Measurements from ENCODE around the gene TRRAP.
A peak's percentile ranks its signal among the peaks of the same experiment; 100 is the strongest.
"Not testable (repeated sequence)": the region's sequence is repeated elsewhere in the genome, so short reads cannot be mapped to it uniquely, and the experiment has no call there.

TRRAP gene

DNA sequence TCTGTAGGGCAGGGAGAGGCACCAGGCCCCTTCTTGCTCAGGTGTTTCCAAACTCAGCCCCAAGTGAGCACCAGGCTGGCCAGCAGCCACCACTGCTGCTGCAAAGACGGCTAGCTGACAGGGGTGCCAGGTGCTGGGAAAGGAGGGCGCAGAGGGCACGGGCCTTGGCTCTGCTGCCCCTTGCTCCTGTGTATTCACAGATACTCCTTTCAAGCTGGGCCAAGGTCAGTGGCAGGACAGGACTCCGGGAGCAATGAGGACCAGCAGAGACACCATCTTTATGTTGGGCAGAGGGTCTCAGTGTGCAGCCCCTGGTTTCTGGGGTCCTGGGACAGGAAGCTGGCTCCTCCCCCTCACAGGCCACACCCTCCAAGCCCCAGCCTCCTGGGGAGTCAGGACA, 155.4 kb downstream of the TRRAP start:
- DNase-seq = no peak

DNA sequence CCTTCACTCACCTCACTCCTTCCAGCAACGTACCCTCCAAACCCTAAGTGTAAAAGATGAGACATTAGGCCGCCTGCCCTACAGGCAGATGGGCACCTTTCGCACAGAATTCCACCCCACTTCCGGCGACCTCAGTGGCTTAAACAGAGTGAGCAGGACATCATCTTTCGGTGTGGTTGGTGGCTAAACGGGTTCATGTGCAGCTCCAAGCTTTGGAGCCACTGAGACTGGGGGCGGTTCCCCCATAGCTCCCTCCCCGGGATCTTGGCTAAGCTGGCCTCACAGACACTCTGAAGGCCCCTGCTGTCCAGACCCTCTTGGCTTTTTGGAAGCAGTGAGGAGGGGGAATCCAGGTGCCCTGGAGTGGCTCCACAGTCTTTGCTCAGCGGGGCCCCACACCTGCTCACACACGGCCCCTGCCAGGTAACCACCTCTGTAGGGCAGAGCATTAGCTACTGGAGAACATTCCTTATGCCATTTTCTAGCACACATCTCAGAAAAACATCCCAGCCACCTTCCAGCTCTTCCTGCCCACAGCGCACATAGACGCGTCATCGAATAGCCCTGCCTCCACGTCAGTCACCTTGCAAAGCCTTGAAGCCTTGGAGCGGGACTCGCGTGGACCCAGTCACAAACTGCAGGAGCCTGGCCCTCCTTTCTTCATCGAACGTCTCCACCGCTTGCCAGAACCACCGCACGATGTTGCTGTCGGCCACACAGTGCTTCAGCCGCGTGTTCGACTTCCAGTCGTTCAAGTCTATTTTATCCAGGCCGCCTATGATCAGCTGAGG, 156.8 kb downstream of the TRRAP start:
- DNase-seq = no peak

DNA sequence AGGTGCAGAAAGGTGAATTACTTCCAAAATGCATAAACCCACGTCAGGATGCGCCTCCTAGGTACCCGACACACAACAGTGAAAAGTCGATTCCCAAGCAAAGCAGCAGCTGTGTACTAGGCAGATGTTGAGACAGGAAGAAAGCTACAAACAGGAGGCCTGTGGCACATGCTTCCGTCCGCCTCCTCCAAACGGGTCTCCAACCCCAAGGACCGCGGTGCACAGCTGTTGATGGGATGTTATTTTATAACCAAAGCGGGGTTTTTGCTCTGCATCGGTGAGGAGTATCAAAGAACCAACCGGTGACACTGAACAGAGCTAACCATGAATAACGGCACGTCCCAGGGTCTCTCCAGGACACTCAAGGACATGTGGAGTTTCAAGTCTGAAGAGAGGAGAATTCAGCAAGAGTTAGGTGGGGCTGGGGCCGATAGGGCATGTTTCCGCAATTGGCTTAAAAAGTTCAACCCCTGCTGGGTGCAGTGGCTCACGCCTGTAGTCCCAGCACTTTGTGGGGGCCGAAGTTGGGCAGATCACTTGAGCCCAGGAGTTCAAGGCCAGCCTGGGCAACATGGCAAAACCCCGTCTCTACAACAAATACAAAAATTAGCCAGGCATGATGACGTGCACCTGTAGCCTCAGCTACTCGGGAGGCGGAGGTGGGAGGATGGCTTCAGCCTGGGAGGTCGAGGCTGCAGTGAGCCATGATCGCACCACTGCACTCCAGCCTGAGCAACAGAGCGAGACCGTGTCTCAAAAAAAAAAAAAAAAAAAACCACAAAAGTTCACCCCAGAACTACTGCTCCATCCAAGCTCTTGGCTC, 157.6 kb downstream of the TRRAP start:
- DNase-seq = no peak

DNA sequence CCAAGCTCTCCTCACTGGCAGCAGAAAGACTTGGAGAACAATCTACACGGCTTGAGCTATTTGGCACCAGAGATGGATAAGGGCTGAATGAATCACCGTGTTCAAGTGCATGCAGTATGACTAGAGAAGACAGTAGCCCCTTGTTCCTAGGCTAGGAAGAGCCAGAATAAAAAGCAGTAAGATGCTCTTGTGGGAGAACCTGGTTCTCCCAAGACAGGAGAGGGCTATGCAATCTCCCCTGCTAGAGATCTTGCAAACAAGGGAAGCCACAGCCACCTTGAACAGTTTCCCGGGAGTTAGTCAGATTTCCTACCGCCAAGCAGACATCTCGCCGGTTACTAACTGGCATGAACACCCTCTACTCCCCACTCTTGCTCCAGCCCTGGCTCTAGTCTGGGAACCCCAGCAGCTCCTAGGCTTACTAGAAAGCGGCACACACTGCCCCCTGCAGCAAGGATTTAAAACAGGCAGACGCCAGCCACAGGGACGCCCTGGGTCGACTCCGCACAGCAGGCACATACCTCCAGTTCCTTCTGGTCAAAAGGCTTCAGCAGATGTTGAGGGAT, 158.3 kb downstream of the TRRAP start:
- DNase-seq = no peak

DNA sequence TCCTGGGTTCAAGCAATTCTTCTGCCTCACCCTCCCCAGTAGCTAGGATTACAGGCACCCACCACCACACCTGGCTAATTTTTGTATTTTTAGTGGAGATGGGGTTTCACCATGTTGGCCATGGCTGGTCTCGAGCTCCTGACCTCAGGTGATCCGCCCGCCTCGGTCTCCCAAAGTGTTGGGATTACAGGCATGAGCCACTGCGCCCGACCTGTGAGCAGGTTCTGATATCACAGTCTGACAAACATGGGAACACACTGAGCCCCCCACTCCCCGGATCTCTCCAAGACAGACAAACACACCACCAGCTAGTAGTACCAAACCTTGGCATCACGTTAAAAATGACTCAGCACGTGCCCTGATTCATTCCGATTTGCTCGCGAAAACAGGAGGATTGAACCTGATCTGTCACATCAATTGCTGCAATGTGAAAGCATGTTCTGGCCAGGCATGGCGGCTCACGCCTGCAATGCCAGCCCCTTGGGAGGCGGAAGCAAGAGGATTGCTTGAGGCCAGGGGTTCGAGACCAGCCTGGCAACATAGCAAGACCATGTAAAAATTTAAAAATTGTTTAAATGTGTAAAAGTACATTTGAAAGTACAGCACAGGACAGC, 159.1 kb downstream of the TRRAP start:
- DNase-seq = no peak

DNA sequence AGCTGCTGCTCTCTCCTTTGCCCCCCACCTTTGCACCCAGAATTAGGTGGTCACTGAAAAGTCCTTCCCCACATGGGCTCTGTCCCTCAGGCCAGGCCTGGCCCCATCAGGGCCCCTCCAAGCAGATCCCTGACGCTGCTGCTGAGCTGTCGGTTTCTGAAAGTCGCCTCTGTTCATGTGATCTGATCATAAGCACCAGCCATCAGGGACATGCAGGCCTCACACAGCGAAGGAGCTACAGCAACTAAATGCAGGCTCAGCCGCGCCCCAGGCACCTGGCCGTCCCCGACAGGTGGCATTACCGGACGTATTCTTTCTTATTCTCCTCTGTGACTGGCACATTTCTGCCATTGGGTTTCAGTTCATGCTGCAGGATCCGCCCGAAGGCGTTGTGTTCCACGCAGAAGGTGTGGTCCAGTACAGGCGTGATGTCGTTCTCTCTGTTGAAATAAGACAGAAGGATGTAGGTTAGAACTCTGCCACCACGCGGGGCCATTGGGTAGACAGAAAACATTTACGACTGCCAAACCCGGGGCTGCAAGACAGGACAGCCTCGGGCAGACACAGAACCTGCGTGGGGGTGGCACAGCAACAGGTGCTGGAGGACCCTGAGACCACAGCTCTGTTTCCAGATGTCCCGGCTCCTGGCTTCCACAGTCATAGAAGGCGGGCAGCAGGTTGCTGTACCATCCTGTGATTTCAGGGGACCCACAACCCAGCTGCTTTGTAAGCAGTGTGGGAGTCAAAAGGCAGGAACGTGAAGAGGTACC, 159.9 kb downstream of the TRRAP start:
- no peak for DNase-seq

DNA sequence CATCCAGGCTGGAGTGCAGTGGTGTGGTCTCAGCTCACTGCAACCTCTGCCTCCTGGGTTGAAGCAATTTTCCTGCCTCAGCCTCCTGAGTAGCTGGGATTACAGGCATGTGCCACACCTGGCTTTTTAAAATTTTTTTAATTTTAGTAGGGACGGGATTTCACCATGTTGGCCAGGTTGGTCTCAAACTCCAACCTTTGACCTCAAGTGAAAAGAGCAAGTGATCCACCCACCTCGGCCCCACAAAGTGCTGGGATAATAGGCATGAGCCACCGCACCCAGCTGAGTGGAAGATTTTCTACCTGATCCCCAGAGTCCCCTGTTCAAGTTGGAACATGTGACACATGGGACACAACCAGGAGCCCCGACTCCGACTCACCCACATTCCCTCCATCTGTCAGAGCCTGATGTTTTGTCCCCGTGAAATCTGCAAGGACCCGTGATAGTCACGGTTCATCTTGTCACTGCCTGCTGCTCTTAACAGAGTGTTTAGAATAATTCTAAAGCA, 161.1 kb downstream of the TRRAP start:
- no peak for DNase-seq

DNA sequence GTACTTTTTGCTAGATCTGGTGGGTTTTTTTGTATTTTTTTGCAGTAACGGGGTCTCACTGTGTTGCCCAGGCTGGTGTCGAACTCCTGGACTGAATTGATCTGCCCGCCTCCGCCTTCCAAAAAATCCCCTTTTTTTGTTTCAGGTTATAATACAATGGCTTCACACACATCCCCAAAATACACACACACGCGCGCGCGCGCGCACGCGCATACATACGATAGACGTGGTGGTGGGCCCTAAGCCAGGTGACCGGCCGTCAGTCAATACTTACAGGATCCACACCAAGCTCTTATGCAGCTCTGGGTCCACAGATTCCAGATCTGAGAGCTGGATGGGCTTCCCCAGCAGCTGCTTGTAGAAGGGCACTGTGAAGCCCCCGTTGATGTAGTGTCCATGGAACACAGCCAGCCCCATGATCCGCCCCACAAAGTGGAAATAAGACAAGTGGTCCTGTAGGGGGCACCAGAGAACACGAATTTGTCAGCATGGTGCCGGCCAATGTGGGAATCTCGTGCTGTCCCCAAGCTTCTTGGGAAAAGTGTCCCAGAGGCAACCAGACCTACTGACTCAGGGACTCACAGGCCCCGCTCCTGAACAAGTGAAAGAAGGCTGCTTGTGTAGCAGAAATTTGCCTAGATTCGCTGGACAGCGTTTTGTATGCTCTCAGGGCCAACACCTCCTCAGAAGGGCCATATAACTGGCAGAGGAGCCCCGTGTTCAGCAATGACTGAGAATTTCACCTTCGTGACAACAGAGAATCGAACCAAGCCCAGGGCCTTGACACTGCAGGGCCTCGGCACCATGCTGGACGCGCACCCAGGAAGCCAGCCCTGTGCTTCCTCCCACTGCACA, 162.0 kb downstream of the TRRAP start:
- DNase-seq = peak; percentile 25

DNA sequence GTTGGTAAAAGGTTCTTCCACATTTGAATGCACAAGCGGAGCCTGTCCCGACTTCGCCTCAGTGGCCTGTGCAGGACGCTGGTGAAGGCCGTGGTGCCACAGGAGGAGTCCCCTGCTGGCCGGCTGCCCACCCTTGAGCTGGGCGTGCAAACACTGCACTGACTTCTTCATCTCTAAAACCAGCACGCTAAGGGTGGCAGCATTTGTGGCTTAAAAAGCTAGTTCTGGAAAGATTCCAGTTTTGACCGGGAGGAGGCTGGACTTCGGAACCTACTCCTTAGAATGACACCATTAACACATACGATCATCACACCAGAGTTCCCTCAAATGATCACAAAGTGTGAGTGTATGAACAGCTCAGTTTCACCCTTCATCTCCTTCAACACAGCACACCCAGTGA, 163.2 kb downstream of the TRRAP start:
- no peak for DNase-seq

DNA sequence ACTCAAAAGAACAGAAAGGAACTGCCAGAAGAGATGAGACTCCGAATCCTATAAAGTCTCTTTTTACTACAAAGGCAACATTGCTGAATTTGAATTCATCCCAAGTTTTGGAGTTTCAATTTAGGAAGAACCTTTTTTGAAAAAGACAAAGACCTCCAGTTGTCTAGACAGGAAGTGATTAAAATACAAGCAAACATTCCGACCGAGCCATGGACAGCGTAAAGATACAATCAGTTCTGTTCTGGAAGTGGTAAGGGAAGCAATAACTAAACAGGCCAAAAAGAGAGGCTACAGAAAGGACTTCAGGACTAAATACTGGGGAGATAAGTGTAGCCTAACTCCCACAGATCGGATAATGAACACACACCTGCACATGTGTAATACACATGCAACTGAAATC, 164.6 kb downstream of the TRRAP start:
- DNase-seq = no peak

DNA sequence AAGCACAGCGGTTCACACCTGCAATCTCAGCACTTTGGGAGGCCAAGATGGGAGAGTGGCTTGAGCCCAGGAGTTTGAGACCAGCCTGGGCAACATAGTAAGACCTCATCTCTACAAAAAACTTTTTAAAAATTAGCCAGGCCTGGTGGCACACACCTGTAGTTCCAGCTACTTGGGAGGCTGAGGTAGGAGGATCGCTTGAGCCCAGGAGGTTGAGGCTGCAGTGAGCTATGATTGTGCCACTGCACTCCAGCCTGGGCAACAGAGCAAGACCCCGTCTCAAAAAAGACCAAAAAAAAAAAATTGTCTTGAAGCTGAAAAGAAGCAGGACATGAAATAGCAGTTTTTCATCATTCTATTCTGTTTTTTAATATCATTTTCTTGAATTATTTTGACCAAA, 166.5 kb downstream of the TRRAP start:
- not testable (repeated sequence) for DNase-seq

DNA sequence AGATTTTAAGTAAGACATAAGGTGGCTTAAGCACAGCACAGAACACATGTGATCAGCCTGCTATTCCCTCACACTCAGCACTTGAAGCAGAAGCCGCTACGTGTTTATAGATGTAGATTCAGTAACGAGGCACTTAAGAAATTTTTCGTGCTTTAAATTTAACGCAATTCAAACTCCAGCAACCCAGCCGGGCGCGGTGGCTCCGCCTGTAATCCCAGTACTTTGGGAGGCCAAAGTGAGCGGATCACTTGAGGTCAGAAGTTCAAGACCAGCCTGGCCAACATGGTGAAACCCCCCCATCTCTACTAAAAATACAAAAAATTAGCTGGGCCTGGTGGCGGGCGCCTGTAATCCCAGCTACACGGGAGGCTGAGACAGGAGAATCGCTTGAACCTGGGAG, 167.9 kb downstream of the TRRAP start:
- not testable (repeated sequence) for DNase-seq

DNA sequence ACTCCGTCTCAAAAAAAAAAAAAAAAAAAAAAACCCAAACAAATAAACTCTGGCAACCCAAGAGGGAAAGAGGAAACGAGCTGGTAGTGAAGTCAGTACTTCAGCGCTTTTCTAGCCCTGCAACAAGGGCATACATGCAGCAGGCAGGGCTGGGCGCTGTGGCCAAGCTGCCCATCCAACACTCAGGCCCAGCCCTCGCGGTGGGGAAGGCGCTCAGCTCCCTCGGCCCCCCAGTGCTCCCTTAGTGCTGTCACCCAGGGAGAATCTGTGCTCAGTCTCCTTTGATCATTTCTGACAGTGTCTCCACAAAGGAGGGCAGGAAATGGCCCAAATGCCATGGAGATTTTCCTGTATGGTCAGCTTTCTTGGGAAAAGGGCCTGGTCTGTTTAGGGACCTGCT, 168.4 kb downstream of the TRRAP start:
- no peak for DNase-seq

DNA sequence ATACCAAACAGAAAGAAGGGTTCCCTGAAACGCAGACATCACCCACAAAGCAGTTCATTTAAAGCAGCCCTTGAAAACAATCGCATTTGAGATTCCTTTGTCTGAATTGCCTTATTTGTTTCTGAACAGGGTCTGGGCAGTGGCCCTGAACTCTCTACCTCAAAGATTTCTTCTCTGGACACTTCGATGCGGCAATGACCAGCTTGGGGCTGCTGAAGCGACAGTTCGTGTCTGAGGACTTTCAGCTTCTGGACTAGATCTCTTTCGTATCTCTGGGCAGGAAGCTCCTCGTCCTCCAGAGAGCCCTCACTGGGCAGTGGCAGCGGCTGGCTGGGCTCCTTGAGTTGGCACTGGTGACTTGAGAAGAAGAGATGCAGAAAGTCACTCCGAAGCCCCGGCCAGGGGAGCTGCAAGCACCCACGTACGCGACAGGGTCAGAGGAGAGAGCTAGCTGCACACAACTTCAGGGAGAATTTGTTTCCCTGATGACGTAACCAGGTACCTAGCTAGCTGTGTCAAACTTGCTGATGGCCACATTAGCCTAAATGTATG, 169.3 kb downstream of the TRRAP start:
- DNase-seq = no peak

DNA sequence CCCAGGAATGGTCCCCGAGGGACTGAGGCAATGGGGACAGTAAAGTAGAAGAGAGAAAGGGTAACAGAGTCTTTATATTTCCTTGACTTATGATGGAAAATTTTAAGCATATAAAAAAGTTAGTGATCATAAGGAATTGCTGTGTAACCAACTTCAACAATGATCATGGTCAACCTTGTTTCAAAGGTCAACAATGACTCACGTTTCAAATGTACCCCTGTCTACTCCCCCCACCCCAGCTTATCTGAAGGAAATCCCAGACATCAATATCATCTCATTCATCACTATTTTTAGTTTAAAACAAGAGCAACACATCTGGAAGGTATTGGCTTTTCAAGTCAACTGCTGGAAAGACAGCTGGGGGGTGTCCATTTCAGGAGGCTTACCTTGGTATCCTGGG, 172.6 kb downstream of the TRRAP start:
- no peak for DNase-seq

DNA sequence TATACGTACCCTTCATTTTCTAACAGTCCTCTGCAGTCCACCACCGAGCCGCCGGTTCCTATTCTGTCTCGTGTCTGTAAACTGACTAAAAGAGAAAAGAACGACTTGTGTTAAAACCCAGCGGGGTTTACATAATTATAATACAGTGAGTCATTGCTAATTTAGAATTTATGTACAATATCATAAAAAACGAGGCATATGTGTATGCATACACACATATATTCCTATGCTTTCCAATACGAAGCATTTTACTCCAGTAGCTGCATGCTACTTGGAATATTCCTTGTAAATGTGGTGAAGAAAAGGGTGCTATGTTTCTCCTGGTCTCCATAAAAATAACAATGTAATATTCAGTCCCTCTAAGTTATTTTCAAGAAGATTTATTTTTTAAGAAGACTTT, 176.4 kb downstream of the TRRAP start:
- DNase-seq = no peak

DNA sequence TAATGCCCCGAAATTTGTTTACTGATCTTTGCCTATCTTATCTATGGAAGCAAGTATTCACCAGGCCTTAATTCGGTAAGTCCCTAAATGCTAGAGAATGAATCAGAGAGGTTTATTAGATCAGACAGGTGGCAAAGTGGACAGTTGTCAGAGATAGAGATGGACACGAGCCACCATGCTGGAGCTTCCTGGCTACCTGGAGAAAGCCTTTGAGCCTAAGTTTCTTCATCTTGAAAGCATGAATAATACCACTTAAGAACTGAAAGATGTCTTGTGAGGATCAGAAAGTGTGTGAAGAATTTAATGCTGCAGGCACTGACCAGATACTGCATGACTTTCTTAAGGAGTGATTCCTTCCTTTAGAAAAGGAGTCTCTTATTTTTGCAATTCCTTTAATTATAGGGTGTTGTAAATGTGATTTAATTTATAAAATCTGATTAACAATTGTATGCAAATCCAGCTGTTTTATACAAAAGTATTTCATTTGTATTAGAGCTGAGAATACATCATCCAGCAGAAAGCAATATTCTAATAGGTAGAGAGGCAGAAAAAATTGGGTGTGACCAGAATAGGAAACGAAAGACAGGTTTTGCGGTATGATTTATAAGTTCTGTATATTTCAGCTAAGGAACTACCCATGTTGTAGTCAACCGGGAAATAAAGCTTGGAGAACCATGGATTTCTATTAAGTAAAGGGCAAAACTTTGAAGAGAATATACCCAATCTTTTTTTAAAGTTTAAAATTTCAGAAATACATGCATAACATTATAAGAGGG, 182.9 kb downstream of the TRRAP start:
- no peak for DNase-seq
